HEK293T (cell line): ENCODE data around the gene HECTD1.
"Not testable (repeated sequence)": the region's sequence is repeated elsewhere in the genome, so short reads cannot be mapped to it uniquely, and the experiment has no call there.

ENCODE experiments used
- ELF4 ChIP-seq: fragments of 450-650 bp; IDR thresholded peaks from 2 replicates; pipeline ENCODE4 v1.6.1; 2017; ENCODE audit warnings: antibody characterized with exemption
- FOXK2 ChIP-seq: fragments of 450-650 bp; IDR thresholded peaks from 2 replicates; pipeline ENCODE4 v1.6.1; 2016; ENCODE audit warnings: mild to moderate bottlenecking
- FOXM1 ChIP-seq: fragments of 450-650 bp; IDR thresholded peaks from 2 replicates; pipeline ENCODE4 v1.6.1; 2017; ENCODE audit warnings: mild to moderate bottlenecking, borderline replicate concordance
- HDGF ChIP-seq: fragments of 450-650 bp; IDR thresholded peaks from 2 replicates; pipeline ENCODE4 v1.6.1; 2017; ENCODE audit warnings: antibody characterized with exemption, borderline replicate concordance
- L3MBTL2 ChIP-seq: fragments of 450-650 bp; conservative IDR thresholded peaks from 2 replicates; pipeline ENCODE4 v1.6.1; 2016; ENCODE audit warnings: mild to moderate bottlenecking
- NFRKB ChIP-seq: fragments of 450-650 bp; IDR thresholded peaks from 2 replicates; pipeline ENCODE4 v1.6.1; 2016; ENCODE audit warnings: mild to moderate bottlenecking, moderate library complexity
- SP1 ChIP-seq: fragments of 450-650 bp; IDR thresholded peaks from 2 replicates; pipeline ENCODE4 v1.6.1; 2017

- not testable (repeated sequence) for TF ChIP-seq ELF4, SP1, HDGF, FOXK2, L3MBTL2, FOXM1, NFRKB
Observed at GRCh38 chr14:31242161-31242940, 34.8 kb upstream of the HECTD1 start.
